Renal cortex interstitium (tissue), 11 donors: ENCODE results near the gene RGS6. TPM values are rescaled to one million over a fixed set of nuclear protein-coding genes. Genes with fewer than 3 reads are reported as not detected.

ENCODE experiments used
- DNase-seq, 11 donors: peaks; one replicate each; pipeline ENCODE4 v3.0.0-alpha.2; 2013; ENCODE audit warnings: low read depth in 9 of 11, low spot score in 4 of 11; ENCODE audit errors: extremely low read depth in 1 of 11
- polyA plus RNA-seq, 3 donors: library from polyadenylated mRNA; unstranded; fragments of 120-200 nt; gene quantifications; one replicate each; pipeline ENCODE4 v1.2.1, GENCODE V29; 2013; ENCODE audit not compliant: insufficient read length in 3 of 3

Gene RGS6
- polyA plus RNA-seq, 3 donors, result 1.4 to 1.7 (median 1.4) TPM

- DNase-seq, result no peak
These were observed 587.3 kb downstream of the RGS6 start for GRCh38 chr14:72519543-72519942.

GRCh38 chr14:72521045-72521444 is 588.8 kb downstream of the RGS6 start:
- no peak for DNase-seq

- no peak for DNase-seq
These were observed 589.9 kb downstream of the RGS6 start for GRCh38 chr14:72521968-72522741.

- no peak for DNase-seq
These were observed 590.6 kb downstream of the RGS6 start for GRCh38 chr14:72522847-72523246.

- no peak for DNase-seq
These were observed 591.4 kb downstream of the RGS6 start for GRCh38 chr14:72523424-72524294.

GRCh38 chr14:72524295-72524629 is 592.0 kb downstream of the RGS6 start:
- DNase-seq, result no peak

GRCh38 chr14:72525087-72525915 is 593.1 kb downstream of the RGS6 start:
- DNase-seq, result no peak

- DNase-seq, result no peak
These were observed 595.4 kb downstream of the RGS6 start for GRCh38 chr14:72527591-72527990.

- no peak for DNase-seq
These were observed 596.0 kb downstream of the RGS6 start for GRCh38 chr14:72528059-72528862.

GRCh38 chr14:72528863-72529175 is 596.6 kb downstream of the RGS6 start:
- DNase-seq, result no peak

GRCh38 chr14:72532686-72533454 is 600.6 kb downstream of the RGS6 start:
- DNase-seq, result no peak

- DNase-seq, result no peak
These were observed 603.3 kb downstream of the RGS6 start for GRCh38 chr14:72535485-72535884.

GRCh38 chr14:72538387-72538786 is 606.2 kb downstream of the RGS6 start:
- no peak for DNase-seq

GRCh38 chr14:72539661-72540315 is 607.6 kb downstream of the RGS6 start:
- DNase-seq, result no peak

GRCh38 chr14:72540836-72541235 is 608.6 kb downstream of the RGS6 start:
- no peak for DNase-seq

GRCh38 chr14:72541546-72541945 is 609.3 kb downstream of the RGS6 start:
- no peak for DNase-seq

GRCh38 chr14:72543341-72543740 is 611.1 kb downstream of the RGS6 start:
- DNase-seq, result no peak
